ENCODE data around the gene TMOD3. TPM values are rescaled to one million over a fixed set of nuclear protein-coding genes. Genes with fewer than 3 reads are reported as not detected.

The TMOD3 gene
- total and polyA plus RNA-seq, 10 donors: 8.9 to 65.5 (median 39.2) TPM

- TF ChIP-seq, protein P1, sequence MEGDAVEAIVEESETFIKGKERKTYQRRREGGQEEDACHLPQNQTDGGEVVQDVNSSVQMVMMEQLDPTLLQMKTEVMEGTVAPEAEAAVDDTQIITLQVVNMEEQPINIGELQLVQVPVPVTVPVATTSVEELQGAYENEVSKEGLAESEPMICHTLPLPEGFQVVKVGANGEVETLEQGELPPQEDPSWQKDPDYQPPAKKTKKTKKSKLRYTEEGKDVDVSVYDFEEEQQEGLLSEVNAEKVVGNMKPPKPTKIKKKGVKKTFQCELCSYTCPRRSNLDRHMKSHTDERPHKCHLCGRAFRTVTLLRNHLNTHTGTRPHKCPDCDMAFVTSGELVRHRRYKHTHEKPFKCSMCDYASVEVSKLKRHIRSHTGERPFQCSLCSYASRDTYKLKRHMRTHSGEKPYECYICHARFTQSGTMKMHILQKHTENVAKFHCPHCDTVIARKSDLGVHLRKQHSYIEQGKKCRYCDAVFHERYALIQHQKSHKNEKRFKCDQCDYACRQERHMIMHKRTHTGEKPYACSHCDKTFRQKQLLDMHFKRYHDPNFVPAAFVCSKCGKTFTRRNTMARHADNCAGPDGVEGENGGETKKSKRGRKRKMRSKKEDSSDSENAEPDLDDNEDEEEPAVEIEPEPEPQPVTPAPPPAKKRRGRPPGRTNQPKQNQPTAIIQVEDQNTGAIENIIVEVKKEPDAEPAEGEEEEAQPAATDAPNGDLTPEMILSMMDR (IDR thresholded peaks at IDR 0.05 in 8 of 11, conservative IDR thresholded peaks at IDR 0.05 in 3 of 11): no peak
- TF ChIP-seq POLR2A (IDR thresholded peaks at IDR 0.05) (no peak), POLR2AphosphoS5 (IDR thresholded peaks at IDR 0.05) (no peak)
- Histone ChIP-seq H3K27me3 (replicated peaks in 1 of 7) (no peaks in the 10 kb centered on the region), H3K36me3 (peaks cover 0 to 61% (median 11%) of the 10 kb centered on the region in 6 donors), H3K27ac (no peak overlapping the region), H3K9me3 (no peaks in the 10 kb centered on the region), H3K4me3 (no peak overlapping the region), H3K4me1 (peaks cover 0 to 18% (median 5%) of the 10 kb centered on the region in 6 donors)
- DNase-seq: no peak
- 92 to 95% (median 95%) methylated on average over 5 of the region's 5 CpGs for WGBS, 5 donors
- intact Hi-C loops (cut with DNase I; ENCODE audit: low total_unique reads): no loop called here
Measured at GRCh38 chr15:51802593-51802992, 26.9 kb upstream of the TMOD3 start.

DNA sequence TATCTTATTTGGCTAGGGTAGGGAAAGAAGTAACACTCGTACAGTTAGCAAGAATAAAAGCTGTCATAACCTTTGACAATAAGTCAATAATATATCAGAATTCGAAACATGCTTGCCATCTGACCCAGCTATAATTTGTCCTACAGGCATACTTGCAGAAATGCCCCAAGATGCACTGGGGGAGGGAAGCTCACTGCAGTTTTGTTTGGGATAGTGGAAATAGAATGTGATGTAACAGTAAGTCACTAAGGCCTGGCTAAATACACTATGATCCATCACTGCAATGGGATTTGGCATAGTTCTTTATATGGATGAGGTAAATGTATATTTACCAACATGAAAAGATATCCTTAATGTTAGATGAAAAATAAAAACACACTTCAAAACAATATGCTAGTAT, 25.5 kb upstream of the TMOD3 start:
- intact Hi-C loops (cut with DNase I; ENCODE audit: low total_unique reads): no loop called here
- H3K27me3 ChIP-seq (replicated peaks in 1 of 7): no peaks in the 10 kb centered on the region
- H3K4me1 ChIP-seq: peaks cover 0 to 18% (median 5%) of the 10 kb centered on the region in 6 donors
- 90 to 97% (median 90%) methylated on average over 2 of the region's 2 CpGs for WGBS, 5 donors
- TF ChIP-seq POLR2A (IDR thresholded peaks at IDR 0.05) (no peak), POLR2AphosphoS5 (IDR thresholded peaks at IDR 0.05) (no peak)
- TF ChIP-seq, protein P1 (IDR thresholded peaks at IDR 0.05 in 8 of 11, conservative IDR thresholded peaks at IDR 0.05 in 3 of 11): no peak
- H3K27ac ChIP-seq: no peak overlapping the region
- H3K36me3 ChIP-seq: peaks cover 0 to 64% (median 7%) of the 10 kb centered on the region in 6 donors
- no peak overlapping the region for H3K4me3 ChIP-seq
- no peak for DNase-seq
- no peaks in the 10 kb centered on the region for H3K9me3 ChIP-seq

- Histone ChIP-seq H3K27me3 (replicated peaks in 1 of 7) (no peaks in the 10 kb centered on the region), H3K36me3 (peaks cover 0 to 59% (median 7%) of the 10 kb centered on the region in 6 donors), H3K9me3 (no peaks in the 10 kb centered on the region), H3K4me3 (no peak overlapping the region), H3K4me1 (peaks cover 0 to 11% (median 3%) of the 10 kb centered on the region in 6 donors), H3K27ac (peak overlapping the region in 6 of 8 donors; percentile 4 to 59 (median 41))
- 72 to 85% (median 80%) methylated on average over 2 of the region's 2 CpGs for WGBS, 5 donors
- intact Hi-C loops (cut with DNase I; ENCODE audit: low total_unique reads): no loop called here
- TF ChIP-seq POLR2AphosphoS5 (IDR thresholded peaks at IDR 0.05) (peak in 1 of 3 donors; percentile 81), POLR2A (IDR thresholded peaks at IDR 0.05) (no peak)
- DNase-seq: no peak
Measured at GRCh38 chr15:51806123-51806522, 23.3 kb upstream of the TMOD3 start.

DNA sequence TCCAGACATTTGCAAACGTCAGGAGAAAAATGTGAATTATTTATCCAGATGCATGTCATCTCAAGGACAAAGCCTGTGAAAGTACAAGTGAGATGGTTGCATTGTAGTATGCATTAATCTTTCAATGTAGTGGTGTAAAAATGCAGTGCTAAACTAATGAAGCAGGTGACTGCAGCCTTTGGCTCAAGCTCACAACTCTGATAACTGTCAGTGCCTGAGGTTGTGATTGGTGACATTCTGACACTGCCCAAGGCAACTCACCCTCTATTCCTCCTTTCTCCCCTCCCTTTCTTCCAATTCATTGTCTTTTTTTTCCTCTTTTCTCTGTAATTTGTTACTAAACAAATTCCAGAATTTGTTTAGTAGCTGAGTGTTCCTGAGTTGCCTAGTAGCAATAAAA, 20.0 kb upstream of the TMOD3 start:
- no peaks in the 10 kb centered on the region for H3K27me3 ChIP-seq (replicated peaks in 1 of 7)
- H3K36me3 ChIP-seq: peaks cover 0 to 60% (median 4%) of the 10 kb centered on the region in 6 donors
- no peaks in the 10 kb centered on the region for H3K9me3 ChIP-seq
- H3K4me3 ChIP-seq: no peak overlapping the region
- no peak overlapping the region for H3K27ac ChIP-seq
- 48 to 84% (median 70%) methylated on average over 1 of the region's 1 CpG for WGBS, 5 donors
- peaks cover 0 to 11% (median 3%) of the 10 kb centered on the region in 6 donors for H3K4me1 ChIP-seq
- TF ChIP-seq POLR2A (IDR thresholded peaks at IDR 0.05) (no peak), POLR2AphosphoS5 (IDR thresholded peaks at IDR 0.05) (no peak)
- TF ChIP-seq, protein P1 (IDR thresholded peaks at IDR 0.05 in 8 of 11, conservative IDR thresholded peaks at IDR 0.05 in 3 of 11): no peak
- intact Hi-C loops (cut with DNase I; ENCODE audit: low total_unique reads): no loop called here
- DNase-seq: no peak

Data from spleen (tissue), 11 donors.